ENCODE results near the gene SLC35F3. TPM values are rescaled to one million over a fixed set of nuclear protein-coding genes. Genes with fewer than 3 reads are reported as not detected.

SLC35F3 gene
- total RNA-seq, 1 experiment from 2014 or later, result 0.94 TPM

GRCh38 chr1:233928123-233928522, 23.6 kb downstream of the SLC35F3 start (continued):
- TF ChIP-seq, protein P1, sequence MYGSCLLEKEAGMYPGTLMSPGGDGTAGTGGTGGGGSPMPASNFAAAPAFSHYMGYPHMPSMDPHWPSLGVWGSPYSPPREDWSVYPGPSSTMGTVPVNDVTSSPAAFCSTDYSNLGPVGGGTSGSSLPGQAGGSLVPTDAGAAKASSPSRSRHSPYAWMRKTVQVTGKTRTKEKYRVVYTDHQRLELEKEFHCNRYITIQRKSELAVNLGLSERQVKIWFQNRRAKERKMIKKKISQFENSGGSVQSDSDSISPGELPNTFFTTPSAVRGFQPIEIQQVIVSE (CRISPR knock-in tag; IDR thresholded peaks at IDR 0.05; ENCODE audit: borderline replicate concordance), result no peak
- TF ChIP-seq, protein P2, sequence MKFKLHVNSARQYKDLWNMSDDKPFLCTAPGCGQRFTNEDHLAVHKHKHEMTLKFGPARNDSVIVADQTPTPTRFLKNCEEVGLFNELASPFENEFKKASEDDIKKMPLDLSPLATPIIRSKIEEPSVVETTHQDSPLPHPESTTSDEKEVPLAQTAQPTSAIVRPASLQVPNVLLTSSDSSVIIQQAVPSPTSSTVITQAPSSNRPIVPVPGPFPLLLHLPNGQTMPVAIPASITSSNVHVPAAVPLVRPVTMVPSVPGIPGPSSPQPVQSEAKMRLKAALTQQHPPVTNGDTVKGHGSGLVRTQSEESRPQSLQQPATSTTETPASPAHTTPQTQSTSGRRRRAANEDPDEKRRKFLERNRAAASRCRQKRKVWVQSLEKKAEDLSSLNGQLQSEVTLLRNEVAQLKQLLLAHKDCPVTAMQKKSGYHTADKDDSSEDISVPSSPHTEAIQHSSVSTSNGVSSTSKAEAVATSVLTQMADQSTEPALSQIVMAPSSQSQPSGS (CRISPR knock-in tag; IDR thresholded peaks at IDR 0.05; ENCODE audit: borderline replicate concordance, low read depth), result no peak
- TF ChIP-seq ETV6 (CRISPR knock-in tag; IDR thresholded peaks at IDR 0.05), result no peak
- TF ChIP-seq, protein P3, sequence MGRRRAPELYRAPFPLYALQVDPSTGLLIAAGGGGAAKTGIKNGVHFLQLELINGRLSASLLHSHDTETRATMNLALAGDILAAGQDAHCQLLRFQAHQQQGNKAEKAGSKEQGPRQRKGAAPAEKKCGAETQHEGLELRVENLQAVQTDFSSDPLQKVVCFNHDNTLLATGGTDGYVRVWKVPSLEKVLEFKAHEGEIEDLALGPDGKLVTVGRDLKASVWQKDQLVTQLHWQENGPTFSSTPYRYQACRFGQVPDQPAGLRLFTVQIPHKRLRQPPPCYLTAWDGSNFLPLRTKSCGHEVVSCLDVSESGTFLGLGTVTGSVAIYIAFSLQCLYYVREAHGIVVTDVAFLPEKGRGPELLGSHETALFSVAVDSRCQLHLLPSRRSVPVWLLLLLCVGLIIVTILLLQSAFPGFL (CRISPR knock-in tag; IDR thresholded peaks at IDR 0.05; ENCODE audit: borderline replicate concordance), result no peak
- TF ChIP-seq SOX15 (CRISPR knock-in tag; IDR thresholded peaks at IDR 0.05), result no peak
- no peak for TF ChIP-seq TP53 (CRISPR knock-in tag; IDR thresholded peaks at IDR 0.05)
- no peak for TF ChIP-seq PRRX2 (CRISPR knock-in tag; IDR thresholded peaks at IDR 0.05)
- TF ChIP-seq, protein P4, sequence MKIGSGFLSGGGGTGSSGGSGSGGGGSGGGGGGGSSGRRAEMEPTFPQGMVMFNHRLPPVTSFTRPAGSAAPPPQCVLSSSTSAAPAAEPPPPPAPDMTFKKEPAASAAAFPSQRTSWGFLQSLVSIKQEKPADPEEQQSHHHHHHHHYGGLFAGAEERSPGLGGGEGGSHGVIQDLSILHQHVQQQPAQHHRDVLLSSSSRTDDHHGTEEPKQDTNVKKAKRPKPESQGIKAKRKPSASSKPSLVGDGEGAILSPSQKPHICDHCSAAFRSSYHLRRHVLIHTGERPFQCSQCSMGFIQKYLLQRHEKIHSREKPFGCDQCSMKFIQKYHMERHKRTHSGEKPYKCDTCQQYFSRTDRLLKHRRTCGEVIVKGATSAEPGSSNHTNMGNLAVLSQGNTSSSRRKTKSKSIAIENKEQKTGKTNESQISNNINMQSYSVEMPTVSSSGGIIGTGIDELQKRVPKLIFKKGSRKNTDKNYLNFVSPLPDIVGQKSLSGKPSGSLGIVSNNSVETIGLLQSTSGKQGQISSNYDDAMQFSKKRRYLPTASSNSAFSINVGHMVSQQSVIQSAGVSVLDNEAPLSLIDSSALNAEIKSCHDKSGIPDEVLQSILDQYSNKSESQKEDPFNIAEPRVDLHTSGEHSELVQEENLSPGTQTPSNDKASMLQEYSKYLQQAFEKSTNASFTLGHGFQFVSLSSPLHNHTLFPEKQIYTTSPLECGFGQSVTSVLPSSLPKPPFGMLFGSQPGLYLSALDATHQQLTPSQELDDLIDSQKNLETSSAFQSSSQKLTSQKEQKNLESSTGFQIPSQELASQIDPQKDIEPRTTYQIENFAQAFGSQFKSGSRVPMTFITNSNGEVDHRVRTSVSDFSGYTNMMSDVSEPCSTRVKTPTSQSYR (CRISPR knock-in tag; IDR thresholded peaks at IDR 0.05), result no peak
- no peak for TF ChIP-seq EMX1 (CRISPR knock-in tag; IDR thresholded peaks at IDR 0.05)
- TF ChIP-seq TCF7 (CRISPR knock-in tag; IDR thresholded peaks at IDR 0.05; ENCODE audit: low read depth), result no peak

GRCh38 chr1:233933339-233933738, 28.9 kb downstream of the SLC35F3 start:
- no peak for ATAC-seq
- no peak for DNase-seq (ENCODE audit: low spot score)
- Mint-ChIP-seq H3K4me3 (no peak overlapping the region), H3K4me1 (no peaks in the 10 kb centered on the region), H3K36me3 (no peaks in the 10 kb centered on the region), H3K9me3 (peaks cover 4% of the 10 kb centered on the region; the same call in 1 of the 2 replicates), H3K27me3 (ENCODE audit: low read depth) (peaks cover 9% of the 10 kb centered on the region; the same call in 1 of the 2 replicates), H3K27ac (no peak overlapping the region)
- TF ChIP-seq ZNF396 (CRISPR knock-in tag; IDR thresholded peaks at IDR 0.05; ENCODE audit: borderline replicate concordance) (no peak), HMGA2 (CRISPR knock-in tag; IDR thresholded peaks at IDR 0.05) (no peak), RORB (CRISPR knock-in tag; IDR thresholded peaks at IDR 0.05) (no peak)
- CTCF ChIA-PET, result no interaction called here
- POLR2A ChIA-PET, result no interaction called here

DNA sequence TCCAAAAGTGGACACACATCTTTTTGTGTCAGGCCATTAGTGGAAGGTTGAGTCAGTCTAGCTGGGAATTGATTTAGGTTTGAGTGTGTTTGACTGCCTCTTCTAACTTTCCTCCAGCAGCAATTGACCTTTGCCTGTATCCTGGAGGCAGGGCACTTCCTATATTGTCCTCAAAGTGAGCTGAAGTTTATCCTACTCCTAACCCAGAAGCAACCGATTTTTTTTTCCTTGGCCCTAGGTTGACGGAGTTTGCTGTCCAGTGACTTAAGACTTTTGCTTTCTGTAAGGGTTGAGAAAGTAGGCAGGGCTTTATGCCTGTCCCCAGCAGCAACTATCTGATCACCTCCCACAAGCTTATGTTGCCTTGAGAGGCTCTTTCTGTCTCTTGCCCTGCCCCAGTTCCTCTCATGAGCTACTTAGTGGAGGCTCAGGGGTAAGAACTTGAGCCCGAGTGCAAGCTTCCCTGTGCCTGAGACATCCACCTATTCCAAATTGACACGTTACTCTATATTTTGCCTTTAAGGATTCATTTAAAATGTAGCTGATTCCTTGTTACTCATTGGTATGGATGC, 30.9 kb downstream of the SLC35F3 start:
- DNase-seq (ENCODE audit: low spot score) (no peak), ATAC-seq (no peak)
- no peaks in the 10 kb centered on the region for H3K9me3 Mint-ChIP-seq
- H3K27ac Mint-ChIP-seq, result no peak overlapping the region
- no peaks in the 10 kb centered on the region for H3K36me3 Mint-ChIP-seq
- ChIA-PET POLR2A (no interaction called here), CTCF (interaction anchor here (1.1 to 1.5 kb wide), 3 partner anchors 31 to 495 kb away, joined by 4 to 5 read pairs (median 4); partner anchors contain the start of gene SLC35F3)
- H3K4me3 Mint-ChIP-seq, result no peak overlapping the region
- H3K4me1 Mint-ChIP-seq, result no peaks in the 10 kb centered on the region
- peaks cover 3% of the 10 kb centered on the region; the same call in 1 of the 2 replicates for H3K27me3 Mint-ChIP-seq (ENCODE audit: low read depth)
- TF ChIP-seq, protein P5, sequence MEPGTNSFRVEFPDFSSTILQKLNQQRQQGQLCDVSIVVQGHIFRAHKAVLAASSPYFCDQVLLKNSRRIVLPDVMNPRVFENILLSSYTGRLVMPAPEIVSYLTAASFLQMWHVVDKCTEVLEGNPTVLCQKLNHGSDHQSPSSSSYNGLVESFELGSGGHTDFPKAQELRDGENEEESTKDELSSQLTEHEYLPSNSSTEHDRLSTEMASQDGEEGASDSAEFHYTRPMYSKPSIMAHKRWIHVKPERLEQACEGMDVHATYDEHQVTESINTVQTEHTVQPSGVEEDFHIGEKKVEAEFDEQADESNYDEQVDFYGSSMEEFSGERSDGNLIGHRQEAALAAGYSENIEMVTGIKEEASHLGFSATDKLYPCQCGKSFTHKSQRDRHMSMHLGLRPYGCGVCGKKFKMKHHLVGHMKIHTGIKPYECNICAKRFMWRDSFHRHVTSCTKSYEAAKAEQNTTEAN (CRISPR knock-in tag; IDR thresholded peaks at IDR 0.05), result no peak
- TF ChIP-seq, protein P3 (CRISPR knock-in tag; IDR thresholded peaks at IDR 0.05; ENCODE audit: borderline replicate concordance), result no peak
- TF ChIP-seq EMX1 (CRISPR knock-in tag; IDR thresholded peaks at IDR 0.05), result no peak
- no peak for TF ChIP-seq NFE2L1 (CRISPR knock-in tag; IDR thresholded peaks at IDR 0.05)
- no peak for TF ChIP-seq SOX15 (CRISPR knock-in tag; IDR thresholded peaks at IDR 0.05)
- TF ChIP-seq, protein P6, sequence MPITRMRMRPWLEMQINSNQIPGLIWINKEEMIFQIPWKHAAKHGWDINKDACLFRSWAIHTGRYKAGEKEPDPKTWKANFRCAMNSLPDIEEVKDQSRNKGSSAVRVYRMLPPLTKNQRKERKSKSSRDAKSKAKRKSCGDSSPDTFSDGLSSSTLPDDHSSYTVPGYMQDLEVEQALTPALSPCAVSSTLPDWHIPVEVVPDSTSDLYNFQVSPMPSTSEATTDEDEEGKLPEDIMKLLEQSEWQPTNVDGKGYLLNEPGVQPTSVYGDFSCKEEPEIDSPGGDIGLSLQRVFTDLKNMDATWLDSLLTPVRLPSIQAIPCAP (CRISPR knock-in tag; IDR thresholded peaks at IDR 0.05), result no peak
- TF ChIP-seq ZNF532 (CRISPR knock-in tag; IDR thresholded peaks at IDR 0.05; ENCODE audit: borderline replicate concordance), result no peak
- TF ChIP-seq CBFB (CRISPR knock-in tag; IDR thresholded peaks at IDR 0.05; ENCODE audit: low read depth), result no peak
- no peak for TF ChIP-seq GABPB1 (CRISPR knock-in tag; IDR thresholded peaks at IDR 0.05)
